OCI-LY1 (cell line): ENCODE data around the gene ZSCAN5A.
"Not testable (repeated sequence)": the region's sequence is repeated elsewhere in the genome, so short reads cannot be mapped to it uniquely, and the experiment has no call there.

ENCODE experiments used
- EZH2 ChIP-seq: fragments of 200-600 bp; sonication (generic), shearing (Covaris generic); IDR thresholded peaks from 2 replicates; pipeline ENCODE4 v1.8.0; 2017; ENCODE audit warnings: borderline replicate concordance, mixed run types, mild to moderate bottlenecking, antibody characterized with exemption, low read length, moderate library complexity, mixed read lengths
- TF ChIP-seq, protein P1 (sequence below): fragments of 200-600 bp; sonication (generic), shearing (Covaris generic); IDR thresholded peaks from 2 replicates; pipeline ENCODE4 v1.5.1; 2017; ENCODE audit warnings: mild to moderate bottlenecking, antibody characterized with exemption, low read length, moderate library complexity, mixed read lengths

DNA sequence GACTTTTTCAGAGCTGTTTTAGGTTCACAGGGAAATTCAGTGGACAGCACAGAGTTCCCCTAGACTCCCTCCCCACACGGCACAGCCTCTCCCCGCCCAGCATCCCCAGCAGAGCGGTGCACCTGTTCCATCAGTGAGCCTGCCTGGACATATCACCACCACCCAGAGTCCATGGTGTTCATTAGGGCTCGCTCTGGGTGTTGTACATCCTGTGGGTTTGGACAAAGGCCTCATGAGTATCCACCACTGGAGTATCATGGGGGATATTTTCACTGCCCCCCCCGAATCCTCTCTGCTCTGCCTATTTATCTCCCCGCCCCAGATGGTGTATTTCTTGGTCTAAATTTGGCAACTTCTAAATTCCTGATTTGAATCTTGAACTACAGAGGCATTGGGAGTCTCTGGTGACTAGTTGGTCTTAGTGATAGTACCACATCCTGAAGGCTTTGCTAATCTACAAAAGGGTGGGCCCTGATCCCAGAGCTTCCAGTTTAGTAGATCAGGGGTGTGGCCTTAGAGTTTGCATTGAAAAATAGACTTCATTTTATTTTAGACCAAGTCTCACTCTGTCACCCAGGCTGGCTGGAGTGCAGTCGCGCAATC, 65.8 kb downstream of the ZSCAN5A start:
- TF ChIP-seq, protein P1, sequence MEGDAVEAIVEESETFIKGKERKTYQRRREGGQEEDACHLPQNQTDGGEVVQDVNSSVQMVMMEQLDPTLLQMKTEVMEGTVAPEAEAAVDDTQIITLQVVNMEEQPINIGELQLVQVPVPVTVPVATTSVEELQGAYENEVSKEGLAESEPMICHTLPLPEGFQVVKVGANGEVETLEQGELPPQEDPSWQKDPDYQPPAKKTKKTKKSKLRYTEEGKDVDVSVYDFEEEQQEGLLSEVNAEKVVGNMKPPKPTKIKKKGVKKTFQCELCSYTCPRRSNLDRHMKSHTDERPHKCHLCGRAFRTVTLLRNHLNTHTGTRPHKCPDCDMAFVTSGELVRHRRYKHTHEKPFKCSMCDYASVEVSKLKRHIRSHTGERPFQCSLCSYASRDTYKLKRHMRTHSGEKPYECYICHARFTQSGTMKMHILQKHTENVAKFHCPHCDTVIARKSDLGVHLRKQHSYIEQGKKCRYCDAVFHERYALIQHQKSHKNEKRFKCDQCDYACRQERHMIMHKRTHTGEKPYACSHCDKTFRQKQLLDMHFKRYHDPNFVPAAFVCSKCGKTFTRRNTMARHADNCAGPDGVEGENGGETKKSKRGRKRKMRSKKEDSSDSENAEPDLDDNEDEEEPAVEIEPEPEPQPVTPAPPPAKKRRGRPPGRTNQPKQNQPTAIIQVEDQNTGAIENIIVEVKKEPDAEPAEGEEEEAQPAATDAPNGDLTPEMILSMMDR: not testable (repeated sequence)
- not testable (repeated sequence) for TF ChIP-seq EZH2
